DMS79 treated with DMSO at 0.1 percent for 48 hours (cell line): ENCODE measurements around the gene KCTD17.

Source experiments
- DNase-seq: peaks from one replicate; lab custom pipeline; 2025; lab: John Stamatoyannopoulos, UW

Gene KCTD17

GRCh38 chr22:37043828-37044538, 7.6 kb upstream of the KCTD17 start:
- no peak for DNase-seq

- DNase-seq: no peak
Observed at GRCh38 chr22:37044634-37045625, 6.6 kb upstream of the KCTD17 start.

- DNase-seq: no peak
Observed at GRCh38 chr22:37045958-37046357, 5.6 kb upstream of the KCTD17 start.

GRCh38 chr22:37046589-37046988, 5.0 kb upstream of the KCTD17 start:
- DNase-seq: no peak

GRCh38 chr22:37047006-37047405, 4.5 kb upstream of the KCTD17 start:
- DNase-seq: no peak

- no peak for DNase-seq
Observed at GRCh38 chr22:37048133-37048532, 3.4 kb upstream of the KCTD17 start.

GRCh38 chr22:37049224-37049623, 2.3 kb upstream of the KCTD17 start:
- no peak for DNase-seq

- no peak for DNase-seq
Observed at GRCh38 chr22:37050913-37051312, 629 bp upstream of the KCTD17 start.

GRCh38 chr22:37052386-37053309, 1.1 kb downstream of the KCTD17 start:
- DNase-seq: no peak

GRCh38 chr22:37053310-37054055, 1.9 kb downstream of the KCTD17 start:
- no peak for DNase-seq

GRCh38 chr22:37054056-37054395, 2.5 kb downstream of the KCTD17 start:
- no peak for DNase-seq

- no peak for DNase-seq
Observed at GRCh38 chr22:37054600-37055365, 3.2 kb downstream of the KCTD17 start.

GRCh38 chr22:37056246-37056645, 4.7 kb downstream of the KCTD17 start:
- no peak for DNase-seq

GRCh38 chr22:37057226-37057625, 5.7 kb downstream of the KCTD17 start:
- no peak for DNase-seq

GRCh38 chr22:37057796-37058510, 6.4 kb downstream of the KCTD17 start:
- DNase-seq: no peak

- DNase-seq: no peak
Observed at GRCh38 chr22:37058917-37059701, 7.6 kb downstream of the KCTD17 start.

GRCh38 chr22:37059876-37060449, 8.4 kb downstream of the KCTD17 start:
- no peak for DNase-seq

GRCh38 chr22:37060801-37061610, 9.5 kb downstream of the KCTD17 start:
- peak; percentile 30 for DNase-seq
